MM.1S (cell line): Measurements from ENCODE around the gene PLEKHO2.

Experiments
- DNase-seq: peaks from one replicate; pipeline ENCODE4 v3.0.0-alpha.2; 2015
- H2AFZ ChIP-seq: fragments of 300-600 bp; sonication (generic); 2 replicates; pipeline ENCODE4 v1.6.0; 2016; ENCODE audit warnings: antibody characterized with exemption, low read length
- H3F3A ChIP-seq: fragments of 300-600 bp; sonication (generic); 2 replicates; pipeline ENCODE4 v1.6.1; 2016; ENCODE audit warnings: mild to moderate bottlenecking, antibody characterized with exemption, low read length, moderate library complexity, mixed read lengths; ENCODE audit not compliant: insufficient read depth
- H3K27ac ChIP-seq: fragments of 300-600 bp; sonication (generic); 2 replicates; pipeline ENCODE4 v1.5.1; 2016; ENCODE audit warnings: mild to moderate bottlenecking, low read length
- H3K27me3 ChIP-seq: fragments of 300-600 bp; sonication (generic); replicated peaks from 2 replicates; pipeline ENCODE4 v1.6.0; 2016; ENCODE audit warnings: low read length; ENCODE audit not compliant: insufficient read depth
- H3K36me3 ChIP-seq: fragments of 300-600 bp; sonication (generic); replicated peaks from 2 replicates; pipeline ENCODE4 v1.6.1; 2016; ENCODE audit warnings: mild to moderate bottlenecking, low read length, mixed read lengths; ENCODE audit not compliant: insufficient read depth
- H3K4me1 ChIP-seq: fragments of 300-600 bp; sonication (generic); 2 replicates; pipeline ENCODE4 v1.6.1; 2016; ENCODE audit warnings: low read length, mixed read lengths
- H3K4me2 ChIP-seq: fragments of 300-600 bp; sonication (generic); 2 replicates; pipeline ENCODE4 v1.6.0; 2016; ENCODE audit warnings: low read depth, low read length
- H3K4me3 ChIP-seq: fragments of 300-600 bp; sonication (generic); 2 replicates; pipeline ENCODE4 v1.5.1; 2016; ENCODE audit warnings: low read length, mixed read lengths
- H3K79me2 ChIP-seq: fragments of 300-600 bp; sonication (generic); 2 replicates; pipeline ENCODE4 v1.6.1; 2016; ENCODE audit warnings: mixed run types, low read length, mixed read lengths
- H3K9ac ChIP-seq: fragments of 300-600 bp; sonication (generic); 2 replicates; pipeline ENCODE4 v1.6.1; 2016; ENCODE audit warnings: low read length, mixed read lengths
- H3K9me2 ChIP-seq: fragments of 300-600 bp; sonication (generic); replicated peaks from 2 replicates; pipeline ENCODE4 v1.6.1; 2016; ENCODE audit warnings: mild to moderate bottlenecking, low read length, mixed read lengths; ENCODE audit not compliant: insufficient read depth
- H3K9me3 ChIP-seq: fragments of 300-600 bp; sonication (generic); replicated peaks from 2 replicates; pipeline ENCODE4 v1.6.1; 2016; ENCODE audit warnings: mild to moderate bottlenecking, low read length, mixed read lengths; ENCODE audit not compliant: insufficient read depth
- H4K20me1 ChIP-seq: fragments of 300-600 bp; sonication (generic); 2 replicates; pipeline ENCODE4 v1.6.1; 2016; ENCODE audit warnings: mild to moderate bottlenecking, low read length, moderate library complexity, mixed read lengths; ENCODE audit not compliant: insufficient read depth
- EZH2 ChIP-seq: fragments of 300-600 bp; sonication (generic); optimal IDR thresholded peaks from 2 replicates; pipeline ENCODE3; 2017; ENCODE audit warnings: low read depth, mild to moderate bottlenecking, antibody characterized with exemption, low read length, mixed read lengths
- EZH2phosphoT487 ChIP-seq: fragments of 300-600 bp; sonication (generic); IDR thresholded peaks from 2 replicates; pipeline ENCODE4 v1.6.1; 2018; ENCODE audit warnings: antibody characterized with exemption, low read length
- TF ChIP-seq, protein P1 (sequence below): fragments of 300-600 bp; sonication (generic); IDR thresholded peaks from 2 replicates; pipeline ENCODE4 v1.5.1; 2016; ENCODE audit warnings: antibody characterized with exemption, low read length, mixed read lengths

PLEKHO2 gene

DNA sequence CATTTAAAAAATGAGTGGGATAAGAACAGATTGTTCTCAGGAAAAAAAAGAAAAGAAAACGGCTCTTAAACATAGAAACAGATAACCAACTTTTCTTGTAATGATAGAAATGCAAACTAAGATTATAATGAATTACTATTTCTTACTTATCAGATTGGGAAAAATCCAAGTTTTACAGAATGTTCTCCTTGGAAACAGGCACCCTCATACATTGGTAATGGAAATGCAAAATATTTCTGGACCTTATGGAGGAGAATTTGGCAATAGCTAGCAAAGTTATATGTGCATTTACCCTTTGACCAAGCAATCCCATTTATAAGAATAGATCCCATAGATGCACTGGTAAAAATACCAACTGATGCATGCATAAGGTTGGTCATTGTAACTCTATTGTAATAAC lies 66.3 kb downstream of the PLEKHO2 start:
- H4K20me1 ChIP-seq: no peaks in the 10 kb centered on the region
- H3F3A ChIP-seq: 0 out of 2 replicates have a peak, but pooled peaks cover 6% of the 10 kb centered on the region
- H3K27me3 ChIP-seq: no peaks in the 10 kb centered on the region
- H3K36me3 ChIP-seq: no peaks in the 10 kb centered on the region
- H3K4me3 ChIP-seq: no peak overlapping the region
- no peak for TF ChIP-seq EZH2phosphoT487
- TF ChIP-seq, protein P1, sequence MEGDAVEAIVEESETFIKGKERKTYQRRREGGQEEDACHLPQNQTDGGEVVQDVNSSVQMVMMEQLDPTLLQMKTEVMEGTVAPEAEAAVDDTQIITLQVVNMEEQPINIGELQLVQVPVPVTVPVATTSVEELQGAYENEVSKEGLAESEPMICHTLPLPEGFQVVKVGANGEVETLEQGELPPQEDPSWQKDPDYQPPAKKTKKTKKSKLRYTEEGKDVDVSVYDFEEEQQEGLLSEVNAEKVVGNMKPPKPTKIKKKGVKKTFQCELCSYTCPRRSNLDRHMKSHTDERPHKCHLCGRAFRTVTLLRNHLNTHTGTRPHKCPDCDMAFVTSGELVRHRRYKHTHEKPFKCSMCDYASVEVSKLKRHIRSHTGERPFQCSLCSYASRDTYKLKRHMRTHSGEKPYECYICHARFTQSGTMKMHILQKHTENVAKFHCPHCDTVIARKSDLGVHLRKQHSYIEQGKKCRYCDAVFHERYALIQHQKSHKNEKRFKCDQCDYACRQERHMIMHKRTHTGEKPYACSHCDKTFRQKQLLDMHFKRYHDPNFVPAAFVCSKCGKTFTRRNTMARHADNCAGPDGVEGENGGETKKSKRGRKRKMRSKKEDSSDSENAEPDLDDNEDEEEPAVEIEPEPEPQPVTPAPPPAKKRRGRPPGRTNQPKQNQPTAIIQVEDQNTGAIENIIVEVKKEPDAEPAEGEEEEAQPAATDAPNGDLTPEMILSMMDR: no peak
- no peak overlapping the region for H3K27ac ChIP-seq
- no peak for DNase-seq
- H3K9me2 ChIP-seq: no peaks in the 10 kb centered on the region
- H2AFZ ChIP-seq: no peak overlapping the region
- H3K9me3 ChIP-seq: no peaks in the 10 kb centered on the region
- no peak overlapping the region for H3K9ac ChIP-seq
- no peak overlapping the region for H3K4me2 ChIP-seq
- peaks cover 12% of the 10 kb centered on the region for H3K79me2 ChIP-seq
- H3K4me1 ChIP-seq: peaks cover 24% of the 10 kb centered on the region

DNA sequence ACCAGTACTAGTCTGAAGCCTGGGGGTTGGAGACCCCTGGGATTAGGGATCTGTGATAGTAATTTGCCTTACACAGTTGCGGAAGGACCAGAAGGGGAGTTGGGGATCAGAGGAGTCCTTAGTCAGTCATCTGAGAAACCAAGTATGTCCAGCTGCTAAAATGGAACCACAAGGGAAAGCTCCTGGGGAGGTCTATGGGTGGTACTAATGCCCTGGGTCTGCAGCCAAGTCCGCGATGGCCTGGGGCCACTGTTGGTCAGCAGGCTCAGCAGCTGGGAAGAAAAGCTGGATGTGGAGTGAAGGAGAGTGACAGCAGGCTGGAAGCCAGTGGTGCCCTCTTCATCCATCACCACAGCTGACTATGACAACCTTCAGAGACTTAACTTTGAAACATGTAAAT lies 67.8 kb downstream of the PLEKHO2 start:
- no peaks in the 10 kb centered on the region for H3K27me3 ChIP-seq
- no peak overlapping the region for H2AFZ ChIP-seq
- H3K36me3 ChIP-seq: no peaks in the 10 kb centered on the region
- no peak for DNase-seq
- H3K4me2 ChIP-seq: no peak overlapping the region
- H3K4me1 ChIP-seq: peaks cover 17% of the 10 kb centered on the region
- TF ChIP-seq EZH2 (no peak), EZH2phosphoT487 (no peak)
- TF ChIP-seq, protein P1: no peak
- H3K79me2 ChIP-seq: peaks cover 25% of the 10 kb centered on the region
- no peak overlapping the region for H3K27ac ChIP-seq
- 0 out of 2 replicates have a peak, but pooled peaks cover 6% of the 10 kb centered on the region for H3F3A ChIP-seq
- H3K9me3 ChIP-seq: no peaks in the 10 kb centered on the region
- no peak overlapping the region for H3K4me3 ChIP-seq
- no peaks in the 10 kb centered on the region for H3K9me2 ChIP-seq
- no peaks in the 10 kb centered on the region for H4K20me1 ChIP-seq
- no peak overlapping the region for H3K9ac ChIP-seq

DNA sequence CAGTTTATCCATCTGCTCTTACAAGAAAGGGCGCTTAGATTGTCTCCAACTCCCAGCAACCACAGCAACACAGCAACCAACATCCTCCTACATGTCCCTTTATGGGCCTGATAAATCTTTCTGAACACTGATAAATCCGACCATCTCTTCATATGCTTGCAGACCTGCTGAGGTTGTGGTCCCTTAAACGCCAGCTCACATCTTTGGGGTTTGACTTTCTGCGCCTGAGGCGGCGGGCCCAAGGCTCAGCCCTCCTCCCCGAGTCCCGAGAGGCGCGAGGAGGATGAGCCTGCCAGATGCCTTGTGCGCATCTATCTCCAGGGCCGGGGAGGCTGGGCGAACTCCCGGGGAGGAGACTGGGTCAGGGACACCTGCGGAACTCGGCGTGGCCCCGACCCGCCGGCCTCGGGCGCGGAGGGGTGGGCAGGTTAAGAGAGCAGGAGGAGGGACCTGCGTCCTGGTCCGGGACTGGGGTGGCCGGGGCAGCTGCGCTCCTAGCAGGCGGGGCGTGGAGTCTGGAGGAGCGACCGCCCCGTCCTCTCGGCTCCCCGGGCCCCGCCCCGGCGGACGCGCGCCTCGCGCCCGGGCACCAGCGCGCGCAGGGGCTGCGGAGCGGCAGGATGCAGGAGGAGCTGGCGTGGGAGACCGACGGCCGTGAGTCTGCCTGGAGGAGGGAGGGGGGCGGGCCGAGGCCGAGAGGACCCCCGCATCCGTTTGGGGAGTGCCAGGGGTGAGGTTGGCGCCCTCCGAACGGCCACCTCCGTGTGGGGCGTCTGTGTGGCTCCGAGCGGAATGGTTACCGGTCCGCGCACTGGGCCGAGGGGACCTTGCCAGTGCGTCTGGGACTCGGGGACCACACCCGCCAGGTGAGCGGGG lies 69.8 kb downstream of the PLEKHO2 start, which contains the start of gene ANKDD1A:
TSS of gene ANKDD1A (plus strand) at position 592 of the 876 bp plus-strand sequence. CDS start at position 621, 29 bp downstream.
- H3K27ac ChIP-seq: peak within 1 kb of the TSS; percentile 37; the same call in 1 of the 2 replicates
- no peaks in the 10 kb centered on the region for H3K27me3 ChIP-seq
- peak within 1 kb of the TSS; percentile 80 for H3K4me2 ChIP-seq
- no peaks in the 10 kb centered on the region for H3K36me3 ChIP-seq
- DNase-seq: peak; percentile 90
- peak within 1 kb of the TSS; percentile 95 for H3K4me3 ChIP-seq
- H3F3A ChIP-seq: 0 out of 2 replicates have a peak, but pooled peaks cover 6% of the 10 kb centered on the region
- H2AFZ ChIP-seq: peak within 1 kb of the TSS; percentile 97
- no peak for TF ChIP-seq EZH2phosphoT487
- TF ChIP-seq EZH2: no peak
- TF ChIP-seq, protein P1: no peak
- H3K9me3 ChIP-seq: no peaks in the 10 kb centered on the region
- H3K4me1 ChIP-seq: peaks cover 14% of the 10 kb centered on the region
- no peaks in the 10 kb centered on the region for H3K9me2 ChIP-seq
- no peaks in the 10 kb centered on the region for H4K20me1 ChIP-seq
- peaks cover 40% of the 10 kb centered on the region for H3K79me2 ChIP-seq
- peak within 1 kb of the TSS; percentile 47 for H3K9ac ChIP-seq
